Thoracic aorta (tissue), 2 donors: ENCODE results near the gene ADGRL3. TPM values are rescaled to one million over a fixed set of nuclear protein-coding genes. Genes with fewer than 3 reads are reported as not detected.
A peak's percentile ranks its signal among the peaks of the same experiment; 100 is the strongest.
"Not testable (repeated sequence)": the region's sequence is repeated elsewhere in the genome, so short reads cannot be mapped to it uniquely, and the experiment has no call there.

Experiments used
- ATAC-seq: fragments of 150-250 bp; one replicate; pipeline ENCODE4 v1.8.0; 2017; ENCODE audit warnings: low read depth; ENCODE audit not compliant: insufficient number of reproducible peaks, low FRiP score
- DNase-seq: peaks from one replicate; pipeline ENCODE4 v3.0.0-alpha.2; 2020; ENCODE audit warnings: low spot score
- H3K27ac ChIP-seq, 2 donors: fragments of 200-600 bp; sonication (generic); 1 replicate in 1 of 2; 2 replicates in 1 of 2; pipeline ENCODE4 v1.5.1; 2016; ENCODE audit warnings: mild to moderate bottlenecking in 2 of 2, moderate library complexity in 2 of 2
- H3K27me3 ChIP-seq: fragments of 200-600 bp; sonication (generic); replicated peaks from 2 replicates; pipeline ENCODE4 v1.6.0; 2016; ENCODE audit warnings: mild to moderate bottlenecking; ENCODE audit not compliant: insufficient read depth
- H3K36me3 ChIP-seq: fragments of 200-600 bp; sonication (generic); one replicate; pipeline ENCODE4 v1.5.1; 2016
- H3K4me1 ChIP-seq, 2 donors: fragments of 200-600 bp; sonication (generic); 1 replicate in 1 of 2; 2 replicates in 1 of 2; pipeline versions ENCODE4 v1.5.1 to v1.6.0; 2016; ENCODE audit warnings: low read depth in 2 of 2, mild to moderate bottlenecking in 1 of 2; ENCODE audit not compliant: control insufficient read depth in 1 of 2
- H3K4me3 ChIP-seq: fragments of 200-600 bp; sonication (generic); 2 replicates; pipeline ENCODE4 v1.5.1; 2016; ENCODE audit warnings: mild to moderate bottlenecking
- H3K9me3 ChIP-seq: fragments of 200-600 bp; sonication (generic); 2 replicates; pipeline ENCODE4 v1.5.1; 2016
- total RNA-seq, 2 donors: library from RNA; depleted of rRNA; stranded (reverse); fragments of >200 nt; gene quantifications; one replicate each; pipeline versions ENCODE4 v1.1.0 to v1.2.3, GENCODE V29; 2016
- TF ChIP-seq, protein P1 (sequence below): fragments of 200-600 bp; sonication (generic); IDR thresholded peaks from one replicate; pipeline ENCODE4 v1.5.1; 2019; ENCODE audit warnings: antibody characterized with exemption

The ADGRL3 gene
- total RNA-seq, 2 donors from 2014 or later: 17.5 to 18.1 TPM

DNA sequence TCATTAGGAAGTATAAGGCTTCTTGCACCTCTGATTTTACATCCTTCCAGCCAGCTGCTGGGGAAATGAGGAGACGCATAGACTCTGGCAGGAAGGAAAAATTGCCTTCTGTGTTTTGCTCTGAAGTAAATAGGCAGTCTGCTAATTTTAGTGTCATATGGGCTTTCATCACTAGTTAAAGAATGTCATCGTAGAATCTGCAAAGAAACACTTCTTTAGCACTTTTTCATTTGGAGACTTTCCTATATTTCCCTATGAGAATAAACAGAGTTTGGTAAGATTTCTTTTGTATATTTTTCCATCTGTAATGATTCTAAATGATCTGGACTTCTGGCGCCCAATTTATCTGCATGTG, 3.3 kb downstream of the ADGRL3 start:
- Histone ChIP-seq H3K27me3 (no peaks in the 10 kb centered on the region), H3K4me1 (peaks cover 10 to 15% of the 10 kb centered on the region in 2 donors), H3K27ac (peak overlapping the region in 1 of 2 donors; percentile 8), H3K4me3 (peak overlapping the region; percentile 92), H3K36me3 (no peaks in the 10 kb centered on the region), H3K9me3 (no peaks in the 10 kb centered on the region)
- no peak for DNase-seq
- TF ChIP-seq, protein P1, sequence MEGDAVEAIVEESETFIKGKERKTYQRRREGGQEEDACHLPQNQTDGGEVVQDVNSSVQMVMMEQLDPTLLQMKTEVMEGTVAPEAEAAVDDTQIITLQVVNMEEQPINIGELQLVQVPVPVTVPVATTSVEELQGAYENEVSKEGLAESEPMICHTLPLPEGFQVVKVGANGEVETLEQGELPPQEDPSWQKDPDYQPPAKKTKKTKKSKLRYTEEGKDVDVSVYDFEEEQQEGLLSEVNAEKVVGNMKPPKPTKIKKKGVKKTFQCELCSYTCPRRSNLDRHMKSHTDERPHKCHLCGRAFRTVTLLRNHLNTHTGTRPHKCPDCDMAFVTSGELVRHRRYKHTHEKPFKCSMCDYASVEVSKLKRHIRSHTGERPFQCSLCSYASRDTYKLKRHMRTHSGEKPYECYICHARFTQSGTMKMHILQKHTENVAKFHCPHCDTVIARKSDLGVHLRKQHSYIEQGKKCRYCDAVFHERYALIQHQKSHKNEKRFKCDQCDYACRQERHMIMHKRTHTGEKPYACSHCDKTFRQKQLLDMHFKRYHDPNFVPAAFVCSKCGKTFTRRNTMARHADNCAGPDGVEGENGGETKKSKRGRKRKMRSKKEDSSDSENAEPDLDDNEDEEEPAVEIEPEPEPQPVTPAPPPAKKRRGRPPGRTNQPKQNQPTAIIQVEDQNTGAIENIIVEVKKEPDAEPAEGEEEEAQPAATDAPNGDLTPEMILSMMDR: no peak
- no peak for ATAC-seq

DNA sequence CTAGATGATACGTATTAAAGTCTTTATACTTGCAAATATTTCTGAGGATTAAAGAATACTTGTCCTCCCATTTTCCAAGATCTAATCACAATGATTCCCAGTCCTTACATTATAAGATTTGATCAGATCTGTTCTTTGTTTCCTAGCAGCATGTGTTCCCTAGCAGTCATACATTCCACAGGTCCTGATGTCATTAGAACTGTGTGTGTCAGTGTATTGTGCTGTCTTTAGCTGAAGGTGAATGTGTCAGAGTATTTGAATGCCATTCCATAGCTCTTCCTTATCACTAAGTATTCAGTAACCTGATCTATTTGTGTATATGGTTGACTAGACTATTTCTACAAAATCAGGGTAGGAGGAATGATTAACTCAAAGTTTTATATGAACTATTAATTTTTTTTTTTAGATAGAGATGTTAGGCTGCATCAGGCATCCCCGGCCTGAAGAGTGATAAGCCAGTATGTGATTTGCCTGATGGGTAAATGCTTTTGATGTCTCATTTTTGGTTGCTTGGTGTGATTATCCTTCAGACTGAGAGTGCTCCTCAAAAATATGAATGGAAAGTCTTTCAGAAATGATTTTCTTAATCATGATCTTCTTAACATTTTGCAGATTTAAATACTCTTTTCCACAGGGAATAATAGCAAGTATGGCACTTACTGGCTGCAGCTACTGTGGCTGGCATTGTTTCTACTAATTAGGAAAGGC, 4.4 kb downstream of the ADGRL3 start:
- DNase-seq (no peak), ATAC-seq (no peak)
- TF ChIP-seq, protein P1: no peak
- Histone ChIP-seq H3K27ac (no peak overlapping the region), H3K4me3 (peak overlapping the region; percentile 22), H3K4me1 (peaks cover 10 to 15% of the 10 kb centered on the region in 2 donors), H3K9me3 (no peaks in the 10 kb centered on the region), H3K36me3 (no peaks in the 10 kb centered on the region), H3K27me3 (no peaks in the 10 kb centered on the region)

DNA sequence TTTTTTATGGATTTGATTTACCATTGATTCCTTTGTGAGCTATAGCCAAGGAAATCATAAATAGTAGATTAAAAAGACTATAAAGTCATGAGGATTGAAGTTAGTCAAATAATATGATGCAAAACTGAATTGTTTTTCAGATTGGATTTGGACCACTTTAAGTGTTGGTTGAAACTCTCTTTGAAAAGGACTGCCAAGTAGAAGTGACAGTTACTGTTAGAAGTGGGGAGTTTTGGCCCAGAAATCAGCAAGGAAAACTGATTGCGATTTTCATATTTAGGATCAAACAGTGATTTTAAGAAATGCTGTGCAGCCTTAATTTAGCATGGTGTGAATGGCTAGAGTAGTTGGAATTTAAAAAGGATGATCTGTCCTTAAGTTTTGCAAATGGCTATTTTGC, 4.9 kb downstream of the ADGRL3 start:
- TF ChIP-seq, protein P1: no peak
- DNase-seq: no peak
- H3K27ac ChIP-seq: no peak overlapping the region
- H3K4me3 ChIP-seq: peak overlapping the region; percentile 0
- H3K36me3 ChIP-seq: no peaks in the 10 kb centered on the region
- ATAC-seq: no peak
- H3K9me3 ChIP-seq: no peaks in the 10 kb centered on the region
- no peaks in the 10 kb centered on the region for H3K27me3 ChIP-seq
- peaks cover 10 to 15% of the 10 kb centered on the region in 2 donors for H3K4me1 ChIP-seq

DNA sequence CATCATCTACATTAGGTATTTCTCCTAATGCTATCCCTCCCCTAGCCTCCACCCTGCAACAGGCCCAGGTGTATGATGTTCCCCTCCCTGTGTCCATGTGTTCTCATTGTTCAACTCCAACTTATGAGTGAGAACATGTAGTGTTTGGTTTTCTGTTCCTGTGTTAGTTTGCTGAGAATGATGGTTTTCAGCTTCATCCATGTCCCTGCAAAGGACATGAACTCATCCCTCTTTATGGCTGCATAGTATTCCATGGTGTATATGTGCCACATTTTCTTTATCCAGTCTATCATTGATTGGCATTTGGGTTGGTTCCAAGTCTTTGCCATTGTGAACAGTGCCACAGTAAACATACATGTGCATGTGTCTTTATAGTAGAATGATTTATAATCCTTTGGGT, 7.0 kb downstream of the ADGRL3 start:
- H3K36me3 ChIP-seq, H3K9me3 ChIP-seq, H3K27ac ChIP-seq, ATAC-seq, DNase-seq, H3K4me3 ChIP-seq, H3K27me3 ChIP-seq: not testable (repeated sequence)
- H3K4me1 ChIP-seq: peaks cover 14 to 24% of the 10 kb centered on the region in 2 donors

DNA sequence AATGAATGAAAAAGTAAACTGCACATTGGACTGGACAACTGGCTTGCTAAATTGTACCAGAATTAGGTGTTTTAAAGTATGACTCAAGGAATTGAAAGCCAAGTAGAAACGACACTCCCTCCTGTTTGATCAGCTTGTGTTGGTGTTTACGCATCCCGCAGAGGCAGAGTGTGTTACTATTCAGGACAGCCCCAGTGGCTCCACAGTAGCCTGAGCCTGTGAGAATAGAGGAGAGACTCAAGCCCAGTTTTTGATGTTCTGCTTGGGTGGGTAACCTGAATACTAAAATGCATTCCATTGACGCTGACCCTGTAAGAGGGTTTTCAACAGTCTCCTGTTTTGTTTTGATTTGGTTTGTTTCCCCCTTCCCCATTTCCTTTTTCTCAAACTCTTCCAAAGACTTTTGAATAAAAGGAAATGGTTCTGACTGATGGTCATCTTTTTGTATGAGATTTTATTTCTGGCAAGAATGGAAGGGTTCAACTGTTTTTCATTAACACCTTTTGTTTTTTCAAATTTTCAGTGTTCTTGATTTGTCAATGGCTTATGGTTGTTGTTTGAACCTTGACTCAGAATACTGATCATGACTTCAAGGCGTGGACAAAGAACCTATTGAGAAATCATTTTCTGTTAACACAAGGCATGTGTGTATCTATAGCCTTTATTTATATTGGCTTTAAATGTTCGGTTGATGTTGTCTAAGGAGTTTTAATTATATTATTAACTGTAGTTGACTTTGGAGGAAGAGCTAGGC, 10.2 kb downstream of the ADGRL3 start:
- peaks cover 8 to 12% of the 10 kb centered on the region in 2 donors for H3K4me1 ChIP-seq
- no peaks in the 10 kb centered on the region for H3K27me3 ChIP-seq
- no peaks in the 10 kb centered on the region for H3K9me3 ChIP-seq
- no peak for DNase-seq
- TF ChIP-seq, protein P1: no peak
- H3K36me3 ChIP-seq: no peaks in the 10 kb centered on the region
- ATAC-seq: no peak
- no peak overlapping the region for H3K4me3 ChIP-seq
- H3K27ac ChIP-seq: no peak overlapping the region
